Astrocyte of the cerebellum (primary cell): ENCODE data around the gene ARHGAP15.

Source experiments
- DNase-seq: peaks from one replicate; pipeline ENCODE4 v3.0.0-alpha.2; 2011; ENCODE audit warnings: low read depth
- H3K4me3 ChIP-seq: 2 replicates; pipeline ENCODE4 v1.5.1; 2011; ENCODE audit warnings: mild to moderate bottlenecking, low read depth, low read length, moderate library complexity
- CTCF ChIP-seq: IDR thresholded peaks from 2 replicates; pipeline ENCODE4 v1.5.1; 2012; ENCODE audit warnings: low read length, low read depth, moderate library complexity, mild to moderate bottlenecking; ENCODE audit errors: missing control alignments
- in situ Hi-C: cut with HindIII; loops from 2 replicates; pipeline ENCODE4 v1.10.0; 2017; ENCODE audit warnings: low sequenced_read_pairs

The ARHGAP15 gene

GRCh38 chr2:143345887-143346787, 216.9 kb downstream of the ARHGAP15 start:
- no peak overlapping the region for H3K4me3 ChIP-seq
- TF ChIP-seq CTCF, result no peak
- no peak for DNase-seq
- in situ Hi-C loops, result no loop called here

GRCh38 chr2:143347271-143347695, 218.1 kb downstream of the ARHGAP15 start:
- H3K4me3 ChIP-seq, result no peak overlapping the region
- in situ Hi-C loops, result no loop called here
- no peak for DNase-seq
- TF ChIP-seq CTCF, result no peak

GRCh38 chr2:143347901-143348414, 218.7 kb downstream of the ARHGAP15 start:
- H3K4me3 ChIP-seq, result no peak overlapping the region
- no peak for TF ChIP-seq CTCF
- in situ Hi-C loops, result no loop called here
- DNase-seq, result no peak

- in situ Hi-C loops, result no loop called here
- no peak for DNase-seq
- no peak overlapping the region for H3K4me3 ChIP-seq
- TF ChIP-seq CTCF, result no peak
Observed at GRCh38 chr2:143354050-143354750, 225.0 kb downstream of the ARHGAP15 start.

GRCh38 chr2:143355870-143356269, 226.7 kb downstream of the ARHGAP15 start:
- DNase-seq, result no peak
- no peak overlapping the region for H3K4me3 ChIP-seq
- in situ Hi-C loops, result no loop called here
- TF ChIP-seq CTCF, result no peak

GRCh38 chr2:143356336-143356735, 227.1 kb downstream of the ARHGAP15 start:
- no peak for TF ChIP-seq CTCF
- in situ Hi-C loops, result no loop called here
- H3K4me3 ChIP-seq, result no peak overlapping the region
- no peak for DNase-seq
